Ovary (tissue), 9 donors: ENCODE measurements around the gene BICDL2. TPM values are rescaled to one million over a fixed set of nuclear protein-coding genes. Genes with fewer than 3 reads are reported as not detected.

ENCODE experiments used
- DNase-seq, 5 donors: peaks; one replicate each; pipeline ENCODE4 v3.0.0-alpha.2; 2019 to 2020
- H3K27ac ChIP-seq, 2 donors: fragments of 200-600 bp; one replicate each; pipeline versions ENCODE4 v1.5.1 to v1.8.0; 2019 to 2022
- H3K27me3 ChIP-seq: fragments of 200-600 bp; one replicate; pipeline ENCODE4 v1.8.0; 2022
- H3K36me3 ChIP-seq: fragments of 200-600 bp; sonication (generic); one replicate; pipeline ENCODE4 v1.5.1; 2019
- H3K4me1 ChIP-seq: one replicate; pipeline ENCODE4 v1.8.1; 2013; ENCODE audit warnings: mild to moderate bottlenecking, moderate library complexity; ENCODE audit not compliant: insufficient read depth
- H3K4me3 ChIP-seq: fragments of 200-600 bp; sonication (generic); one replicate; pipeline ENCODE4 v1.5.1; 2017
- H3K9me3 ChIP-seq, 2 donors: fragments of 200-600 bp in 1 of 2; sonication (generic) in 1 of 2; one replicate each; pipeline versions ENCODE4 v1.5.1 to v1.8.1; 2013 to 2019; ENCODE audit warnings: mild to moderate bottlenecking in 1 of 2, moderate library complexity in 1 of 2
- CTCF ChIP-seq, 3 donors: fragments of 450-650 bp in 2 of 3; fragments of 200-600 bp in 1 of 3; IDR thresholded peaks; one replicate each; pipeline versions ENCODE4 v1.5.1 to v1.8.0; 2016 to 2022; ENCODE audit warnings: antibody characterized with exemption in 3 of 3, mild to moderate bottlenecking in 1 of 3
- EP300 ChIP-seq: sonication (generic); formaldehyde crosslinking; IDR thresholded peaks from one replicate; pipeline ENCODE4 v1.6.1; 2017; ENCODE audit warnings: antibody characterized with exemption
- POLR2A ChIP-seq: fragments of 450-650 bp; IDR thresholded peaks from one replicate; pipeline ENCODE4 v1.6.1; 2017; ENCODE audit warnings: antibody characterized with exemption, mild to moderate bottlenecking, moderate library complexity
- WGBS, 3 donors: extraction: QIAGEN DNeasy Blood & Tissue Kit in 1 of 3; methylation state at CpG; one replicate each; pipeline versions ENCODE4 v1.1.5 to v1.1.7; 2013 to 2017; 5-methylcytosine and 5-hydroxymethylcytosine counted together
- intact Hi-C, 4 donors: fragments of 100-400 bp; cut with DNase I; formaldehyde crosslinking; loops; one replicate each; pipeline versions ENCODE4 v1.11.0 to v1.15.1; 2022 to 2023
- polyA plus RNA-seq, 2 donors: library from polyadenylated mRNA; stranded (reverse); fragments of 200-250 nt in 1 of 2; fragments of 350-450 nt in 1 of 2; fragmentation: Illumina TruSeq in 1 of 2; extraction: RNeasy Lipid Tissue Mini Kit (QIAGEN cat#74804) in 1 of 2; gene quantifications; one replicate each; pipeline ENCODE4 v1.2.3, GENCODE V29; 2013 to 2014
- small RNA-seq: library from RNA; depleted of rRNA; stranded (forward); fragments of <200 nt; gene quantifications from one replicate; pipeline ENCODE3, GENCODE V24; 2016
- total RNA-seq, 7 donors: library from RNA; depleted of rRNA in 2 of 7; stranded (reverse); fragments of >200 nt in 2 of 7; fragmentation: NEBNext Ultra II Directional in 3 of 7; extraction: Animal tissue kit (Norgen Biotek cat#: 25700) in 3 of 7; gene quantifications; one replicate each; pipeline versions ENCODE4 v1.1.0 to v1.2.4, GENCODE V29; 2016 to 2023
- donor health status: DM: no; HTN: no; CAD: no; lungs with moderate emphysema.
- donor health status: DM: no; HTN: no; CAD: no.
- donor health status: Bipolar disorder and iron deficiency.
- donor health status: DM: yes; HTN: yes; CAD: no.
- donor health status: DM: no; HTN: no; CAD: no.
- donor health status: DM: yes; HTN: yes; CAD: no.

BICDL2 gene
- total and polyA plus RNA-seq, 9 donors = 0.02 to 21.9 (median 1.3) TPM; not detected in 3

- Histone ChIP-seq H3K4me3 (peak overlapping the region; percentile 77), H3K9me3 (no peaks in the 10 kb centered on the region), H3K27me3 (no peaks in the 10 kb centered on the region), H3K4me1 (peaks cover 6% of the 10 kb centered on the region), H3K36me3 (no peaks in the 10 kb centered on the region), H3K27ac (no peak overlapping the region)
- TF ChIP-seq POLR2A = no peak
- TF ChIP-seq EP300 = no peak
- no peak for TF ChIP-seq CTCF (IDR thresholded peaks at IDR 0.05)
- WGBS, 3 donors = 1 to 4% (median 3%) methylated on average over 33 to 43 of the region's 43 CpGs
- intact Hi-C loops = no loop called here
- peak in 1 of 5 donors; percentile 50 for DNase-seq
Observed at GRCh38 chr16:2979669-2980226, 57.0 kb downstream of the BICDL2 start.

Small RNA genes lying within 50 kb of the gene (small RNA-seq; reads per million reads assigned to genes)
- gene LINC00514 (not detected), gene RNU1-22P (not detected)

Other genes starting within 250 kb of the BICDL2 start
- gene PRSS33, start 249.4 kb downstream of the BICDL2 start, total RNA-seq = 10 to 100 TPM in 1 of 7 donors, 1 to 10 TPM in 1, under 1 TPM in 3, not detected in 2; 0.36 to 26.8 (median 0.82) TPM
- not detected for gene PRSS33, start 249.4 kb downstream of the BICDL2 start, polyA plus RNA-seq
- under 1 TPM in 1 of 7 donors, not detected in 6; 0.20 TPM for gene PRSS41, start 238.5 kb downstream of the BICDL2 start, total RNA-seq
- gene PRSS41, start 238.5 kb downstream of the BICDL2 start, polyA plus RNA-seq = not detected
- gene PRSS21, start 219.7 kb downstream of the BICDL2 start, total RNA-seq = 1 to 10 TPM in 3 of 7 donors, under 1 TPM in 1, not detected in 3; 0.87 to 9.3 (median 2.4) TPM
- gene PRSS21, start 219.7 kb downstream of the BICDL2 start, polyA plus RNA-seq = under 1 TPM in 1 of 2 donors, not detected in 1; 0.53 TPM
- 1 to 10 TPM in 1 of 7 donors, under 1 TPM in 3, not detected in 3; 0.32 to 1.0 (median 0.45) TPM for gene ZG16B, start 206.6 kb downstream of the BICDL2 start, total RNA-seq
- 1 to 10 TPM in 1 of 2 donors, under 1 TPM in 1; 0.28 to 1.8 TPM for gene ZG16B, start 206.6 kb downstream of the BICDL2 start, polyA plus RNA-seq
- 1 to 10 TPM in 4 of 7 donors, under 1 TPM in 1, not detected in 2; 0.60 to 7.2 (median 1.3) TPM for gene PRSS22, start 178.8 kb downstream of the BICDL2 start, total RNA-seq
- under 1 TPM in 1 of 2 donors, not detected in 1; 0.10 TPM for gene PRSS22, start 178.8 kb downstream of the BICDL2 start, polyA plus RNA-seq
- 10 to 100 TPM; 24.7 to 46.0 (median 30.6) TPM for gene FLYWCH2, start 153.7 kb downstream of the BICDL2 start, total RNA-seq
- gene FLYWCH2, start 153.7 kb downstream of the BICDL2 start, polyA plus RNA-seq = 10 to 100 TPM in 1 of 2 donors, 1 to 10 TPM in 1; 3.0 to 50.9 TPM
- gene FLYWCH1, start 125.0 kb downstream of the BICDL2 start, total RNA-seq = 10 to 100 TPM; 31.4 to 66.9 (median 55.3) TPM
- 10 to 100 TPM in 1 of 2 donors, 1 to 10 TPM in 1; 2.2 to 37.2 TPM for gene FLYWCH1, start 125.0 kb downstream of the BICDL2 start, polyA plus RNA-seq
- gene KREMEN2, start 72.7 kb downstream of the BICDL2 start, total RNA-seq = under 1 TPM in 4 of 7 donors, not detected in 3; 0.18 to 0.57 (median 0.23) TPM
- not detected for gene KREMEN2, start 72.7 kb downstream of the BICDL2 start, polyA plus RNA-seq
- gene PAQR4, start 67.6 kb downstream of the BICDL2 start, total RNA-seq = 1 to 10 TPM in 4 of 7 donors, under 1 TPM in 3; 0.30 to 5.7 (median 2.4) TPM
- gene PAQR4, start 67.6 kb downstream of the BICDL2 start, polyA plus RNA-seq = 1 to 10 TPM; 1.4 to 1.5 TPM
- gene PKMYT1, start 56.5 kb downstream of the BICDL2 start, total RNA-seq = 1 to 10 TPM in 3 of 7 donors, under 1 TPM in 2, not detected in 2; 0.23 to 2.6 (median 1.1) TPM
- gene PKMYT1, start 56.5 kb downstream of the BICDL2 start, polyA plus RNA-seq = under 1 TPM in 1 of 2 donors, not detected in 1; 0.52 TPM
- gene CLDN9, start 24.0 kb downstream of the BICDL2 start, total RNA-seq = under 1 TPM in 4 of 7 donors, not detected in 3; 0.11 to 0.24 (median 0.19) TPM
- gene CLDN9, start 24.0 kb downstream of the BICDL2 start, polyA plus RNA-seq = not detected
- gene CLDN6, start 18.8 kb downstream of the BICDL2 start, total RNA-seq = 1 to 10 TPM in 1 of 7 donors, not detected in 6; 1.8 TPM
- gene CLDN6, start 18.8 kb downstream of the BICDL2 start, polyA plus RNA-seq = not detected
- 10 to 100 TPM in 2 of 7 donors, 1 to 10 TPM in 5; 3.7 to 52.5 (median 8.6) TPM for gene TNFRSF12A, start 16.6 kb downstream of the BICDL2 start, total RNA-seq
- 1 to 10 TPM; 7.9 to 8.1 TPM for gene TNFRSF12A, start 16.6 kb downstream of the BICDL2 start, polyA plus RNA-seq
- 10 to 100 TPM; 15.9 to 73.1 (median 55.1) TPM for gene HCFC1R1, start 13.0 kb downstream of the BICDL2 start, total RNA-seq
- gene HCFC1R1, start 13.0 kb downstream of the BICDL2 start, polyA plus RNA-seq = 10 to 100 TPM; 27.5 to 82.0 TPM
- gene THOC6, start 12.9 kb downstream of the BICDL2 start, total RNA-seq = 10 to 100 TPM in 6 of 7 donors, 1 to 10 TPM in 1; 6.7 to 21.0 (median 15.6) TPM
- 10 to 100 TPM in 1 of 2 donors, 1 to 10 TPM in 1; 3.5 to 14.3 TPM for gene THOC6, start 12.9 kb downstream of the BICDL2 start, polyA plus RNA-seq
- under 1 TPM in 6 of 7 donors, not detected in 1; 0.15 to 0.72 (median 0.61) TPM for gene MMP25, start 9.6 kb upstream of the BICDL2 start, total RNA-seq
- under 1 TPM; 0.17 to 0.59 TPM for gene MMP25, start 9.6 kb upstream of the BICDL2 start, polyA plus RNA-seq
- 10 to 100 TPM in 4 of 7 donors, 1 to 10 TPM in 3; 3.8 to 24.7 (median 10.6) TPM for gene IL32, start 28.7 kb upstream of the BICDL2 start, total RNA-seq
- 10 to 100 TPM; 23.9 to 54.9 TPM for gene IL32, start 28.7 kb upstream of the BICDL2 start, polyA plus RNA-seq
- gene ZSCAN10, start 62.4 kb upstream of the BICDL2 start, total RNA-seq = under 1 TPM in 2 of 7 donors, not detected in 5; 0.47 to 0.69 TPM
- under 1 TPM in 1 of 2 donors, not detected in 1; 0.06 TPM for gene ZSCAN10, start 62.4 kb upstream of the BICDL2 start, polyA plus RNA-seq
- 10 to 100 TPM; 10.7 to 16.3 (median 15.6) TPM for gene ZNF205, start 75.6 kb upstream of the BICDL2 start, total RNA-seq
- gene ZNF205, start 75.6 kb upstream of the BICDL2 start, polyA plus RNA-seq = 10 to 100 TPM in 1 of 2 donors, 1 to 10 TPM in 1; 3.0 to 22.1 TPM
- gene ZNF213, start 98.1 kb upstream of the BICDL2 start, total RNA-seq = 10 to 100 TPM in 5 of 7 donors, 1 to 10 TPM in 2; 4.7 to 18.9 (median 12.2) TPM
- 10 to 100 TPM in 1 of 2 donors, under 1 TPM in 1; 0.95 to 10.7 TPM for gene ZNF213, start 98.1 kb upstream of the BICDL2 start, polyA plus RNA-seq
- gene OR1F1, start 151.3 kb upstream of the BICDL2 start, total RNA-seq = not detected
- gene OR1F1, start 151.3 kb upstream of the BICDL2 start, polyA plus RNA-seq = not detected
- 1 to 10 TPM; 7.3 to 9.2 (median 7.5) TPM for gene ZNF200, start 198.2 kb upstream of the BICDL2 start, total RNA-seq
- gene ZNF200, start 198.2 kb upstream of the BICDL2 start, polyA plus RNA-seq = 1 to 10 TPM; 4.8 to 8.3 TPM
- under 1 TPM; 0.20 to 0.84 (median 0.46) TPM for gene MEFV, start 219.7 kb upstream of the BICDL2 start, total RNA-seq
- under 1 TPM; 0.11 to 0.53 TPM for gene MEFV, start 219.7 kb upstream of the BICDL2 start, polyA plus RNA-seq
- 10 to 100 TPM; 32.1 to 46.1 (median 35.8) TPM for gene ZNF263, start 246.5 kb upstream of the BICDL2 start, total RNA-seq
- gene ZNF263, start 246.5 kb upstream of the BICDL2 start, polyA plus RNA-seq = 10 to 100 TPM; 31.2 to 33.2 TPM